Skeletal muscle tissue (tissue), 4 donors: ENCODE measurements around the gene PCARE. TPM values are rescaled to one million over a fixed set of nuclear protein-coding genes. Genes with fewer than 3 reads are reported as not detected.

Source experiments
- H3K27ac ChIP-seq: one replicate; pipeline ENCODE4 v1.7.0; 2013; ENCODE audit warnings: mild to moderate bottlenecking, low read depth, low read length, inconsistent platforms
- H3K27me3 ChIP-seq, 3 donors: one replicate each; pipeline ENCODE4 v1.7.0; 2013; ENCODE audit warnings: low read length in 3 of 3; ENCODE audit not compliant: control insufficient read depth in 3 of 3, insufficient read depth in 3 of 3
- H3K36me3 ChIP-seq, 3 donors: one replicate each; pipeline ENCODE4 v1.7.0; 2013; ENCODE audit warnings: low read length in 3 of 3; ENCODE audit not compliant: control insufficient read depth in 3 of 3, insufficient read depth in 3 of 3
- H3K4me1 ChIP-seq, 3 donors: one replicate each; pipeline ENCODE4 v1.7.0; 2013; ENCODE audit warnings: low read length in 3 of 3, mild to moderate bottlenecking in 3 of 3; ENCODE audit not compliant: control insufficient read depth in 3 of 3, insufficient read depth in 3 of 3
- H3K4me3 ChIP-seq, 3 donors: one replicate each; pipeline ENCODE4 v1.7.0; 2013; ENCODE audit warnings: low read length in 3 of 3
- H3K9ac ChIP-seq, 3 donors: one replicate each; pipeline ENCODE4 v1.7.0; 2013; ENCODE audit warnings: low read length in 3 of 3, mild to moderate bottlenecking in 3 of 3, moderate library complexity in 2 of 3, low read depth in 1 of 3
- H3K9me3 ChIP-seq, 3 donors: one replicate each; pipeline ENCODE4 v1.7.0; 2013; ENCODE audit warnings: low read length in 3 of 3; ENCODE audit not compliant: control insufficient read depth in 3 of 3
- total RNA-seq: library from RNA; depleted of rRNA; stranded (reverse); fragments of >200 nt; gene quantifications from one replicate; pipeline ENCODE4 v1.2.3, GENCODE V29; 2014
- donor health status: Osteomylitis.

Gene PCARE
- under 0.01 TPM for total RNA-seq

DNA sequence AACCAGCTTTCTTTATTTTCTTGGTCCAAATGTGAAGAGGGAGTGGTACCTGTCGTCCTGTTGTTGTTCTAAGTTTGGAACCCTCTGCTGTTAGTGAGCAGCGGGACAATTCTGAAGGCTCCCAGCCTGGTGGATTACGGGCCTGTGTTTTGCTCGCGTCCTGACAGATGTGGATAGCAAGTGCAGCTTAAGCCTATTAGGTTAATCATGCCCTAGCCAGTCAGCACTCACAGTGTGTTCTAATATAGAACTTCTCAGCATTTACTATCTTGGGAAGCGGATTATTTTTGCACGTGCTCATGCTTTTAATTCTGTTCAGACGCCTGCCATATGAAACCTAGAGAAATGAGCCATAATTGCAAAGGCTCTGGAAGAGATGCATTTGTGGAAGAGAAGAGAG lies at the start of gene PCARE:
Gene PCARE, minus strand, starts transcription at position 113 of the 400 bp plus-strand sequence. CDS start 262 bp downstream, outside the sequence.
- Histone ChIP-seq H3K4me1 (peaks cover 0 to 5% (median 0%) of the 10 kb centered on the region in 3 donors), H3K27me3 (no peaks in the 10 kb centered on the region), H3K27ac (peak within 1 kb of the TSS; percentile 22), H3K9ac (no peak within 1 kb of the TSS), H3K36me3 (no peaks in the 10 kb centered on the region), H3K9me3 (peaks cover 0 to 4% (median 0%) of the 10 kb centered on the region in 3 donors), H3K4me3 (no peak within 1 kb of the TSS)

DNA sequence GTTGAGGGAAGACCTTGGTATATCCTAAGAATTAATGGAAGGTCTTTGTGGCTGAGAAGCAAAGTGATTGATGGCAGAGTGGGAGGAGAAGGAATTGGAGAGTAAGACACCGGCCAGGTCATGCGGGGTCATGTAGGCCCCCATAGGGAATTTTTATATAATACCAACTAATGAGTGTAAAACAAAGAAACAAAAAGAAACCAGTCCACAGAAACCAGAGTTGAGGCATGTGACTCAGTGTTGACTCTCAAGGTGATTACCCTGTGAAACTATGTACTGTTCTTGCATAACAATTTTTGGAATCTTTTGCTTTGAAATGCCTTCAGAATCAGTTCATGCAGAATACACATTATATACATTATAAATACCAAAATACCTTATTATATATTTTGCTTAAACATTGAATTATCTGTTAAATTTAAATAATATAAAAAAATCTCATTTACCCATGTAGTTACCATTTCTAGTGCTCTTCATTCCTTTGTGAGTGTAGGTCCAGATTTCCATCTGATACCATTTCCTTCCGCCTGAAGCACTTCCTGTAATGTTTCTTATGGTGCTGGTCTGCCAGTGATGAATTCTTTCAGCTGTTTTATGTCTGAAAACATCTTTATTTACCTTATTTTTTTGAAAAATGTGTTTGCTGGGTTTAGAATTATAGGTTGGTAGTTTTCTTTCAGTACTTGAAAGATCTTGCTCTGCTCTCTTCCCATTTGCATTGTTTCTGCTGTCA lies 49.5 kb upstream of the PCARE start:
- no peaks in the 10 kb centered on the region for H3K27me3 ChIP-seq
- no peak overlapping the region for H3K9ac ChIP-seq
- H3K36me3 ChIP-seq = peaks cover 2 to 19% (median 12%) of the 10 kb centered on the region in 3 donors
- peaks cover 0 to 8% (median 5%) of the 10 kb centered on the region in 3 donors for H3K4me1 ChIP-seq
- peaks cover 0 to 3% (median 0%) of the 10 kb centered on the region in 3 donors for H3K9me3 ChIP-seq
- H3K4me3 ChIP-seq = no peak overlapping the region
- H3K27ac ChIP-seq = no peak overlapping the region

DNA sequence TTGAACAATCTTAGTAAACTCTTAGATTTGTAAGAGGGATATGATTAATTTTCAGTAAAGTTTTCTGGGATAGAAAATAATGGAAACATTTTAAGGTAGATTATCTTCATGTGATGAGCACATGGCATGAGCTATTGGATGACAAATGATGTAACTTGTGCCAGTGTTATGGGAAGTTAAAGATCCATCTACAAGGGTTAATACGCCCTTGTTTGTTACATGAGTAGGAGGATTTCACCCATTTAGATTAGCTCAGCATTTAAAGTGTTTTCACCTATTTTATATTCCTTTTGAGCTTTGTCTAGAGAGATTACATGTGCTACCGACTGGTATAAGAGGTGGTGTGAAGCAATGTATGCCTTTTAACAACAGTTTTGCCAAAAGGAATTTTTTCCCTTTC lies 46.5 kb upstream of the PCARE start:
- H3K9ac ChIP-seq = no peak overlapping the region
- no peak overlapping the region for H3K27ac ChIP-seq
- no peak overlapping the region for H3K4me3 ChIP-seq
- H3K4me1 ChIP-seq = peaks cover 13 to 15% (median 15%) of the 10 kb centered on the region in 3 donors
- no peaks in the 10 kb centered on the region for H3K27me3 ChIP-seq
- peaks cover 2 to 16% (median 12%) of the 10 kb centered on the region in 3 donors for H3K36me3 ChIP-seq
- H3K9me3 ChIP-seq = peaks cover 0 to 3% (median 0%) of the 10 kb centered on the region in 3 donors

DNA sequence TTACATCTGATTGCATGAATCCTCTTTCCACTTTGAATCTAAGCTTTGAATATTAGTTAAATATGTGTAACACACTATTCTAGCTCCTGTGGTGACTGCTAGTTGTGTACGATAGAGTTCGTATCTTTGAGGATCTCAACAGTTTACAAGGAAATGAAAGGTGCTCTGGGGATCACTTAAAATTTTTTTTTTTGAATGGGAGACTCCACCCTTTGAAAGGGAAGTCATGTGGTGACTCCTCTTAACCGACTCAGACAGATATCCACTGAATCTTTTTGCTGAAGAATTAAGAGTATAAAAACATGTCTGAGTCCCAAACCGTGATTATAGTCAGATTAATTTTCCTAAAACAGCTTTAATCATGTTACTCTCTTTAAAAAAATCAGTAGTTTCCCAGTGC lies 44.9 kb upstream of the PCARE start:
- Histone ChIP-seq H3K9me3 (peaks cover 0 to 3% (median 0%) of the 10 kb centered on the region in 3 donors), H3K27me3 (no peaks in the 10 kb centered on the region), H3K4me1 (peaks cover 15 to 21% (median 19%) of the 10 kb centered on the region in 3 donors), H3K36me3 (peaks cover 0 to 8% (median 3%) of the 10 kb centered on the region in 3 donors), H3K9ac (no peak overlapping the region), H3K27ac (no peak overlapping the region), H3K4me3 (no peak overlapping the region)

DNA sequence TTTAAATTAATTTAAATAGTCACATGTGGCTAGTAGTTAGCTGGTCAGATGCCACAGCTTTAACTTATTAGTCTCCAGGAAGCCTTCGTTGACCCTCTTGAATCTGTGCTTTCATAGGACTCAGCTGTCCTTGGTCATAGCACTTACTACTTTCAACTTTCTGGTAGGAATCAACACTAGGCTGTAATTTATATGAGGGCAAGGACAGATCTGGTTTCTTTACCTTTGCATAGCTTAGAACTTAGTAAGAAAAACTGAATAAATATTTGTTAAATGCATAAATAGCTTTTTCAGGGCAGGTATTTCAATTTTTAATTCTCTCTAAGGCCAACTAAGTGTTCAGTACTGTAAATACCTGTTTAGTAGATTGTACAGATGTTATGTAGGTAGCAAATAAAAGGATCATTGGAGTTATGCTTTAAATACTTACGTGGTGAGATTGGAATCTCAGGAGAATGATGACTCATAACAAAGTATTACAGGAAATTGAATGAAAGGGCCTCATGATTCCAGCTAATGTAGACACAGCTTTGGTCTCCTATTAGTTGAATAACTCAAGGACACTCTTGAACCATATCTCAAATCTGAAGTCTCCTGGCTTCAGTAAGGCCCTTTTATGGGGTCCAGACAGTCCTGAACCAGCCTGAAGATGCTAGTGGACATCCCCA lies 43.4 kb upstream of the PCARE start:
- Histone ChIP-seq H3K36me3 (no peaks in the 10 kb centered on the region), H3K4me1 (peaks cover 15 to 21% (median 19%) of the 10 kb centered on the region in 3 donors), H3K27ac (peak overlapping the region; percentile 4), H3K27me3 (no peaks in the 10 kb centered on the region), H3K9me3 (no peaks in the 10 kb centered on the region), H3K4me3 (no peak overlapping the region), H3K9ac (no peak overlapping the region)

DNA sequence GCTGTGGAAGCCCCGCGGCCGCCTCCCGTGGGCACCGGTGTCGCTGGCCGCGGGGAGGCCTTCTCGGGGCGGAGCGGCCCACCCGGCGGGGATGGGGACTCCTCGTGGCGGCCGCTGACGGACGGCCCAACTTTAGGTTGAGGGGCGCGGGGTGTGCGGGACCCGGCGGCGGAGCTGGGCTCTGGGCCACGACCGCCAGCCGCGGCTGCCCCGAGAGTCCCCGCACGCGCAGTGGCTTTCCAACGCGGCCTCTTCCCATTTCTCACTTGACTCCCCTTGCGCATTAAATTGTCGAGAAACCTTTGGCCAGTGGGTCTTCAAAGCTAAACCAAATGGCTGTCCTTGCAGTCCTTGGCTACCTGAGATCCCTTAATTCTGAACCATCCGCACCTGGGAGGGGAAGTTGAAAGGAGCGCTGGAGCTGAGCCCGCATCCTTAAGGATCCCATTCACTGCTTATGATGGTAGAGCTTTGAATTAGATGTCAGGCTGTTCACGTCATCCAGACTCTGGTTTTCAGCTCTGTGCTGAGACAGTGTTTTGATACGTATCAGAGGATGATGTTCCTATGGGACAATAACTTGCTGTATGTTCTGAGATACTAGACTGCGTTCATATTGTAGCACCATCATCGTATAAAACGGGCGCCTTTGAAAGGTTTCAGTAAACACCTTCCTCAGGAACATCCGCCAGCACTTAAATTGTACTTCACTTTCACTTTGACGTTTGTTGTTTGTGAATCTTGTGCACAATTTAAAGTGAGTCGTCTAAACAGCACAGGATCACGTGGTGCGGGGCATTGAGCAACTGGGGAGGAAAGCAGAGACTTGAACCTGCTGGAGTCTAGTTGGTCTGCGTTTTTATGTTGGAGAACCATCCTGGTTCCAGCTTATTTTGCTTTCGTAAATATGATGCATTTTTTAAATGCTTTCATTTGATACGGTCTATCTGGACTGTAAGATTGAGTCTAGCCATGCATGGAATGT lies 41.8 kb upstream of the PCARE start:
- Histone ChIP-seq H3K4me3 (peak overlapping the region; percentile 81 to 94 (median 91)), H3K9ac (peak overlapping the region; percentile 84 to 87 (median 87)), H3K9me3 (no peaks in the 10 kb centered on the region), H3K27me3 (no peaks in the 10 kb centered on the region), H3K36me3 (no peaks in the 10 kb centered on the region), H3K27ac (peak overlapping the region; percentile 85), H3K4me1 (peaks cover 15 to 21% (median 19%) of the 10 kb centered on the region in 3 donors)

DNA sequence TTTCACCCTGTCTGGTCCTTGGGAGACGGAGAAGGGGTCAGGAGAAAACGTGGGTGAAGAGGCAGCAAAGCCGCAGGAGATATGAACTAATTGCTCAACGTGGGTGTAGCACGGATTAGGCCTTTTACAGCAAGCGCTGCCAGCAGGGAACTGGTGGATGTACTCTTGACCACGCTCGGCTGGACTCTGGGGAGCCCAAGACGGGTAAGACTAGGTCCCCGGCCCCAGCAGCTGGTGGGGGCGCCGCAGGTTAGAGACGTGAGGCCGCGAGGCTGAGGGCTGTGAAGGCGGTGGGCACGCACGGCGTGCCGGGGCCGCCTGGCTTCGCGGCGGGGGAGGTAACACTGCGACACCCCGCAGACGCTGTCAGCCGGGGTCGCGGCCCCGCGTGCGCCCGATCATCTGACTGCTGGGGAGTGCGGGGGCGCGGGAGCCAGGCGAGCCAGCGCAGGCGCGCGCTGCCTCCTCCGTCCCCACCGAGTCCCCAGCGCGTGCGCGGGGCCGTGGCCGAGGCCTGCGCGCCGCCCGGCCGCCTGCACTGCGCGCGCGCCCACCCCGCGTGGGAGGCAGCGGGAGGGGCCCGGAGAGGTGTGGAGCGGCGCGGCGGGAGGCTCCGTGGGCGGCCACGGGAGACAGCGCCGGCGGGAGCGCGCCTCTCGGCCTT lies 40.8 kb upstream of the PCARE start, which contains the start of gene CLIP4:
Gene CLIP4, plus strand, starts transcription at position 470 of the 664 bp plus-strand sequence. CDS start 5,974 bp downstream, outside the sequence.
- H3K9ac ChIP-seq = peak within 1 kb of the TSS; percentile 84 to 87 (median 87)
- H3K27me3 ChIP-seq = no peaks in the 10 kb centered on the region
- H3K4me3 ChIP-seq = peak within 1 kb of the TSS; percentile 81 to 94 (median 91)
- no peaks in the 10 kb centered on the region for H3K36me3 ChIP-seq
- H3K27ac ChIP-seq = peak within 1 kb of the TSS; percentile 85
- H3K4me1 ChIP-seq = peaks cover 15 to 21% (median 18%) of the 10 kb centered on the region in 3 donors
- no peaks in the 10 kb centered on the region for H3K9me3 ChIP-seq

DNA sequence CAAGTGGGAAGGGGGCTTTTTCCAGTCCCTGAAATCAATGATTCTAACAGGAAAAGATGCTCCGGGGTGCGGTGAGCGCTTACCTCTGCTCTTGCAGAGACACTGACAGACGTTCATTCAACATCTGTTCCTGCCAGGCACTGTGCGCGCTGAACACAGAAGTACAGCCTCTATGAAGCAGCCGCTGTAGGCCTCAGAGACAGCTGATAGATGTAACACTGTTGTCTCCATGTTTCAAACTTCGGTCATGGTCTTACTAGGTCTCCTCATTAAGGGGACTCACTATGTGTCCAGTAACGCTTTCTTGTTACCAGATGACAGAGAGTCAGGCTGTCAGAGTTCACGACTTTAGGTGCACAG lies 40.2 kb upstream of the PCARE start:
- Histone ChIP-seq H3K9ac (peak overlapping the region; percentile 67 to 87 (median 78)), H3K36me3 (no peaks in the 10 kb centered on the region), H3K9me3 (no peaks in the 10 kb centered on the region), H3K4me3 (peak overlapping the region; percentile 52 to 67 (median 64)), H3K27me3 (no peaks in the 10 kb centered on the region), H3K27ac (peak overlapping the region; percentile 82), H3K4me1 (peaks cover 12 to 21% (median 13%) of the 10 kb centered on the region in 3 donors)

DNA sequence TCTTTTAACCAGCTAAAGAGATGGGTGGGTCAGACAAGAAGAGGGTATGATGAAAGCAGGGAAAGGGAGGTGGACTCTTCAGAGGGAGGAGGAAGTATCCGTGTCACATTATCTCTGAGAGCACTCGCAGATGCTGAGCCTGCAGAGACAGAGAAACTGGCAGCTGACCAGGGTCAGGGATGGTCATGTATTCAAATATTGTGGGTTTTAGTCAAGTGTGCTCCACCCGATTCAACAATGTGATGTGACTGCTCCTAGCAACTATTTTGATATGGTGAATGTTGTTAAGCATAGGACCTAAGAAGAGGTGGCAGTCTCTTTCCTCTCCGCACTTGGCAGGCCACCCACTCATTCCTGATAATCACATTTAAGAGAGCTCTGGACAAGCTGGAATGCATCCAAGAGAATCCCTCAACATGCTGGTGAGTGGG lies 39.6 kb upstream of the PCARE start:
- no peaks in the 10 kb centered on the region for H3K27me3 ChIP-seq
- no peaks in the 10 kb centered on the region for H3K36me3 ChIP-seq
- no peak overlapping the region for H3K9ac ChIP-seq
- no peaks in the 10 kb centered on the region for H3K9me3 ChIP-seq
- peaks cover 10 to 21% (median 11%) of the 10 kb centered on the region in 3 donors for H3K4me1 ChIP-seq
- peak overlapping the region; percentile 82 for H3K27ac ChIP-seq
- H3K4me3 ChIP-seq = no peak overlapping the region
